ENCODE results near the gene DNAI7.

DNA sequence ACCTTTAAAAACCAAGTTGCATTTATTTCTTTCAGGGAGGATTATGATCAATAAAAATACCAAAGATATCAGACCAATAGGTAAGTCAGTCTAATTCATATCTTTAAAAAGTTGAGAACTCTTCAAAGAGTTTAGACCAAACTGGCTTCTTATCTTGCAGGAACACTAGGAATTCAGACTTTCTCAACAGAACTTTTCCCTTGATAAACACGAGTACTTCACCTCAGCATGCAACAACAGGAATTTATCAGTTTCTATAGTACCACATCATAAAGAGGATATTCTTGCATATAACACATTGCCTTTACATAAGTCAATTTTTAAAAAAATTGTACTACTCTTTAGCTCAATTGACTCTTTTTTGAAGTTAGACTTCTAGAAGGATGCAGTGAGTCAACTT is 68.2 kb downstream of the DNAI7 start:
- TF ChIP-seq EZH2 (IDR thresholded peaks at IDR 0.05; ENCODE audit: borderline replicate concordance, insufficient read depth, low read length, poor library complexity, severe bottlenecking) (no peak), POLR2AphosphoS5 (IDR thresholded peaks at IDR 0.05) (no peak), EP300 (conservative IDR thresholded peaks at IDR 0.05; ENCODE audit: poor library complexity, severe bottlenecking) (no peak), TAF1 (IDR thresholded peaks at IDR 0.05; ENCODE audit: low read depth) (no peak), MXI1 (conservative IDR thresholded peaks at IDR 0.05; ENCODE audit: poor library complexity, severe bottlenecking) (no peak), SMC3 (conservative IDR thresholded peaks at IDR 0.05; ENCODE audit: poor library complexity) (no peak)
- TF ChIP-seq, protein P1, sequence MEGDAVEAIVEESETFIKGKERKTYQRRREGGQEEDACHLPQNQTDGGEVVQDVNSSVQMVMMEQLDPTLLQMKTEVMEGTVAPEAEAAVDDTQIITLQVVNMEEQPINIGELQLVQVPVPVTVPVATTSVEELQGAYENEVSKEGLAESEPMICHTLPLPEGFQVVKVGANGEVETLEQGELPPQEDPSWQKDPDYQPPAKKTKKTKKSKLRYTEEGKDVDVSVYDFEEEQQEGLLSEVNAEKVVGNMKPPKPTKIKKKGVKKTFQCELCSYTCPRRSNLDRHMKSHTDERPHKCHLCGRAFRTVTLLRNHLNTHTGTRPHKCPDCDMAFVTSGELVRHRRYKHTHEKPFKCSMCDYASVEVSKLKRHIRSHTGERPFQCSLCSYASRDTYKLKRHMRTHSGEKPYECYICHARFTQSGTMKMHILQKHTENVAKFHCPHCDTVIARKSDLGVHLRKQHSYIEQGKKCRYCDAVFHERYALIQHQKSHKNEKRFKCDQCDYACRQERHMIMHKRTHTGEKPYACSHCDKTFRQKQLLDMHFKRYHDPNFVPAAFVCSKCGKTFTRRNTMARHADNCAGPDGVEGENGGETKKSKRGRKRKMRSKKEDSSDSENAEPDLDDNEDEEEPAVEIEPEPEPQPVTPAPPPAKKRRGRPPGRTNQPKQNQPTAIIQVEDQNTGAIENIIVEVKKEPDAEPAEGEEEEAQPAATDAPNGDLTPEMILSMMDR (IDR thresholded peaks at IDR 0.05; ENCODE audit: poor library complexity, severe bottlenecking) = no peak
- TF ChIP-seq, protein P2, sequence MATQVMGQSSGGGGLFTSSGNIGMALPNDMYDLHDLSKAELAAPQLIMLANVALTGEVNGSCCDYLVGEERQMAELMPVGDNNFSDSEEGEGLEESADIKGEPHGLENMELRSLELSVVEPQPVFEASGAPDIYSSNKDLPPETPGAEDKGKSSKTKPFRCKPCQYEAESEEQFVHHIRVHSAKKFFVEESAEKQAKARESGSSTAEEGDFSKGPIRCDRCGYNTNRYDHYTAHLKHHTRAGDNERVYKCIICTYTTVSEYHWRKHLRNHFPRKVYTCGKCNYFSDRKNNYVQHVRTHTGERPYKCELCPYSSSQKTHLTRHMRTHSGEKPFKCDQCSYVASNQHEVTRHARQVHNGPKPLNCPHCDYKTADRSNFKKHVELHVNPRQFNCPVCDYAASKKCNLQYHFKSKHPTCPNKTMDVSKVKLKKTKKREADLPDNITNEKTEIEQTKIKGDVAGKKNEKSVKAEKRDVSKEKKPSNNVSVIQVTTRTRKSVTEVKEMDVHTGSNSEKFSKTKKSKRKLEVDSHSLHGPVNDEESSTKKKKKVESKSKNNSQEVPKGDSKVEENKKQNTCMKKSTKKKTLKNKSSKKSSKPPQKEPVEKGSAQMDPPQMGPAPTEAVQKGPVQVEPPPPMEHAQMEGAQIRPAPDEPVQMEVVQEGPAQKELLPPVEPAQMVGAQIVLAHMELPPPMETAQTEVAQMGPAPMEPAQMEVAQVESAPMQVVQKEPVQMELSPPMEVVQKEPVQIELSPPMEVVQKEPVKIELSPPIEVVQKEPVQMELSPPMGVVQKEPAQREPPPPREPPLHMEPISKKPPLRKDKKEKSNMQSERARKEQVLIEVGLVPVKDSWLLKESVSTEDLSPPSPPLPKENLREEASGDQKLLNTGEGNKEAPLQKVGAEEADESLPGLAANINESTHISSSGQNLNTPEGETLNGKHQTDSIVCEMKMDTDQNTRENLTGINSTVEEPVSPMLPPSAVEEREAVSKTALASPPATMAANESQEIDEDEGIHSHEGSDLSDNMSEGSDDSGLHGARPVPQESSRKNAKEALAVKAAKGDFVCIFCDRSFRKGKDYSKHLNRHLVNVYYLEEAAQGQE (IDR thresholded peaks at IDR 0.05; ENCODE audit: borderline replicate concordance) = no peak

Measured in neural cell (in vitro differentiated cells).